ENCODE results near the gene DKK3. TPM values are rescaled to one million over a fixed set of nuclear protein-coding genes. Genes with fewer than 3 reads are reported as not detected.
A peak's percentile ranks its signal among the peaks of the same experiment; 100 is the strongest.

Gene DKK3
- polyA plus RNA-seq, 2 of the 4 experiments (the other 2 are of a cell fraction) = 18.4 to 20.8 TPM

- 95% methylated on average over 8 of the region's 8 CpGs for WGBS (ENCODE audit: missing lambda C conversion rate)
Measured at GRCh38 chr11:11985016-11985715, 23.3 kb downstream of the DKK3 start.

GRCh38 chr11:11984563-11984962, 23.9 kb downstream of the DKK3 start:
- POLR2A ChIA-PET = no interaction called here
- no peak for FAIRE-seq

More at GRCh38 chr11:11985016-11985715, 23.3 kb downstream of the DKK3 start:
- DNase-seq (ENCODE audit: low read depth in 1 of 2, low spot score in 1 of 2) (no peak), FAIRE-seq (no peak), ATAC-seq (no peak)
- H3K4me2 ChIP-seq = no peak overlapping the region
- H3K27ac ChIP-seq = peak overlapping the region; percentile 35 to 55; a peak in 4 of 6 replicates
- ChIA-PET POLR2A (no interaction called here), CTCF (interaction anchor here (0.9 to 1.5 kb wide), 3 partner anchors 9 to 59 kb away, joined by 3 to 5 read pairs (median 3); no protein-coding TSS in a partner anchor)
- TF ChIP-seq TFCP2L1 (CRISPR knock-in tag; IDR thresholded peaks at IDR 0.05) = no peak
- no peak for TF ChIP-seq FOSL2 (IDR thresholded peaks at IDR 0.05)
- peak; percentile 40; the same call in 1 of the 2 replicates for TF ChIP-seq FOSL2 (CRISPR knock-in tag; IDR thresholded peaks at IDR 0.05)
- TF ChIP-seq POLR2AphosphoS2 (conservative IDR thresholded peaks at IDR 0.05; ENCODE audit: low read length) = no peak
- no peak for TF ChIP-seq HMGXB4 (CRISPR knock-in tag; IDR thresholded peaks at IDR 0.05; ENCODE audit: borderline replicate concordance)
- TF ChIP-seq HDAC2 (IDR thresholded peaks at IDR 0.05) = no peak
- TF ChIP-seq RCOR1 (IDR thresholded peaks at IDR 0.05; ENCODE audit: low read depth, low read length) = no peak
- TF ChIP-seq KDM1A (IDR thresholded peaks at IDR 0.05; ENCODE audit: low read depth) = 0 out of 2 replicates have a peak, but pooled peaks have one; percentile 18
- TF ChIP-seq E2F6 (IDR thresholded peaks at IDR 0.05; ENCODE audit: borderline replicate concordance, low read depth) = no peak
- no peak for TF ChIP-seq CEBPB (IDR thresholded peaks at IDR 0.05)
- peaks cover 56% of the 10 kb centered on the region for H3K4me1 ChIP-seq
- no peaks in the 10 kb centered on the region for H3K9me3 ChIP-seq
- H3K4me3 ChIP-seq = no peak overlapping the region

More at GRCh38 chr11:11984563-11984962, 23.9 kb downstream of the DKK3 start:
- CTCF ChIA-PET = interaction anchor here (2.9 kb wide), 1 partner anchor 10 kb away, joined by 9 read pairs; no protein-coding TSS in a partner anchor
- no peak overlapping the region for H3K4me3 ChIP-seq
- H3K27ac ChIP-seq = peak overlapping the region in 1 of 2 experiments; percentile 55; a peak in 2 of 6 replicates
- peaks cover 62% of the 10 kb centered on the region for H3K4me1 ChIP-seq
- TF ChIP-seq CTCF (IDR thresholded peaks at IDR 0.05) (no peak), HEYL (CRISPR knock-in tag; IDR thresholded peaks at IDR 0.05) (no peak), ELK1 (IDR thresholded peaks at IDR 0.05; ENCODE audit: low read depth, low read length) (no peak), ESRRA (IDR thresholded peaks at IDR 0.05; ENCODE audit: borderline replicate concordance, low read length) (no peak), RFX5 (IDR thresholded peaks at IDR 0.05) (no peak), ATOH8 (CRISPR knock-in tag; IDR thresholded peaks at IDR 0.05; ENCODE audit: low read depth) (no peak), NPAS2 (CRISPR knock-in tag; IDR thresholded peaks at IDR 0.05; ENCODE audit: borderline replicate concordance) (no peak), POLR2A (IDR thresholded peaks at IDR 0.05; ENCODE audit: low read length) (no peak), E2F6 (IDR thresholded peaks at IDR 0.05; ENCODE audit: borderline replicate concordance, low read depth) (no peak), POLR2AphosphoS2 (conservative IDR thresholded peaks at IDR 0.05; ENCODE audit: low read length) (no peak), TFCP2L1 (CRISPR knock-in tag; IDR thresholded peaks at IDR 0.05) (no peak), RAD21 (conservative IDR thresholded peaks at IDR 0.05 in 1 of 2, IDR thresholded peaks at IDR 0.05 in 1 of 2) (no peak), PBX3 (IDR thresholded peaks at IDR 0.05) (no peak), MYC (IDR thresholded peaks at IDR 0.05; ENCODE audit: borderline replicate concordance, low read length) (no peak), RARB (CRISPR knock-in tag; IDR thresholded peaks at IDR 0.05) (no peak), BHLHE40 (IDR thresholded peaks at IDR 0.05; ENCODE audit: low read depth, low read length) (no peak), RCOR1 (IDR thresholded peaks at IDR 0.05; ENCODE audit: low read depth, low read length) (no peak), USF2 (IDR thresholded peaks at IDR 0.05) (no peak)
- DNase-seq (ENCODE audit: low read depth in 1 of 2, low spot score in 1 of 2) (no peak), ATAC-seq (no peak)
- H3K9me3 ChIP-seq = no peaks in the 10 kb centered on the region
- WGBS (ENCODE audit: missing lambda C conversion rate) = 83% methylated on average over 5 of the region's 5 CpGs
- H3K4me2 ChIP-seq = no peak overlapping the region

Data from A549 (cell line).